Loucy (cell line): ENCODE data around the gene CCDC63.

Source experiments
- H2AFZ ChIP-seq: fragments of 200-600 bp; sonication (generic); 2 replicates; pipeline ENCODE4 v1.6.0; 2016; ENCODE audit warnings: antibody characterized with exemption, mild to moderate bottlenecking, low read length, moderate library complexity
- H3F3A ChIP-seq: fragments of 200-600 bp; 2 replicates; pipeline ENCODE4 v1.6.0; 2016; ENCODE audit warnings: antibody characterized with exemption, low read depth, mild to moderate bottlenecking
- H3K27me3 ChIP-seq: fragments of 200-600 bp; sonication (generic); 2 replicates; pipeline ENCODE4 v1.6.1; 2014; ENCODE audit warnings: low read length, mild to moderate bottlenecking; ENCODE audit not compliant: insufficient read depth, poor library complexity, severe bottlenecking
- H3K36me3 ChIP-seq: fragments of 200-600 bp; sonication (generic); 2 replicates; pipeline ENCODE4 v1.6.1; 2016; ENCODE audit warnings: low read length; ENCODE audit not compliant: insufficient read depth
- H3K4me1 ChIP-seq: fragments of 200-600 bp; sonication (generic); 2 replicates; pipeline ENCODE4 v1.5.1; 2014; ENCODE audit warnings: low read length, mild to moderate bottlenecking; ENCODE audit not compliant: insufficient read depth, poor library complexity, severe bottlenecking
- H3K4me2 ChIP-seq: fragments of 200-600 bp; sonication (generic); 2 replicates; pipeline ENCODE4 v1.6.0; 2014; ENCODE audit warnings: antibody characterized with exemption, low read length, low read depth, mild to moderate bottlenecking; ENCODE audit not compliant: poor library complexity, severe bottlenecking
- H3K4me3 ChIP-seq: fragments of 200-600 bp; sonication (generic); 2 replicates; pipeline ENCODE4 v1.5.1; 2014; ENCODE audit warnings: low read length, mild to moderate bottlenecking, mixed read lengths; ENCODE audit not compliant: poor library complexity, severe bottlenecking
- H3K79me2 ChIP-seq: fragments of 200-600 bp; sonication (generic); 2 replicates; pipeline ENCODE4 v1.6.1; 2014; ENCODE audit warnings: low read length; ENCODE audit not compliant: insufficient read depth
- H3K9ac ChIP-seq: fragments of 200-600 bp; sonication (generic); 2 replicates; pipeline ENCODE4 v1.6.0; 2014; ENCODE audit warnings: mild to moderate bottlenecking, low read depth, low read length, moderate library complexity; ENCODE audit not compliant: poor library complexity, severe bottlenecking
- H3K9me2 ChIP-seq: fragments of 200-600 bp; sonication (generic); replicated peaks from 2 replicates; pipeline ENCODE4 v1.6.1; 2016; ENCODE audit warnings: low read depth, low read length, mixed read lengths
- H3K9me3 ChIP-seq: fragments of 200-600 bp; sonication (generic); 2 replicates; pipeline ENCODE4 v1.6.1; 2014; ENCODE audit warnings: mild to moderate bottlenecking, antibody characterized with exemption, low read length, low read depth; ENCODE audit not compliant: insufficient read depth
- H4K20me1 ChIP-seq: fragments of 200-600 bp; sonication (generic); 2 replicates; pipeline ENCODE4 v1.6.0; 2014; ENCODE audit warnings: antibody characterized with exemption, low read length, mild to moderate bottlenecking; ENCODE audit not compliant: insufficient read depth, poor library complexity, severe bottlenecking
- CTCF ChIP-seq: fragments of 200-600 bp; sonication (generic); conservative IDR thresholded peaks from 2 replicates; pipeline ENCODE4 v1.5.1; 2014; ENCODE audit warnings: mild to moderate bottlenecking, antibody characterized with exemption, low read length
- EZH2phosphoT487 ChIP-seq: fragments of 200-600 bp; IDR thresholded peaks from 2 replicates; pipeline ENCODE4 v1.6.1; 2018; ENCODE audit warnings: antibody characterized with exemption, mild to moderate bottlenecking, moderate library complexity, borderline replicate concordance

The CCDC63 gene

DNA sequence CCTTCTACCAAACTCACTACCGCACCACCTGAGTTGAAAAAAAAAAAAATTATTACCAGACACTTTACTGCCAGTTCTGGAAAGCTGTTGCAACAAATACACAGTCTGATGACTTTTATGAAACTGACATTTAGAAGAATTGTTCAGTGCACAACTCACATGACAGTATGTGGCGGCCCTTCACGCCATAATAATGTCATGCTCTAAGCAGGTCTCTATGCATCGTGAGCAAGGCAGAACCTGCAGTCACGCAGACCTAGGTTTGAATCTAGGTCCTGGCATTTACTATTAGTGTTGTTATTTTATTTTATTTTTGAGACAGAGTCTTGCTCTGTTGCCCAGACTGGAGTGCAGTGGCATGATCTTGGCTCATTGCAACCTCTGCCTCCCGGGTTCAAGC is 65.5 kb downstream of the CCDC63 start:
- H3K9me2 ChIP-seq: no peaks in the 10 kb centered on the region
- TF ChIP-seq EZH2phosphoT487 (no peak), CTCF (no peak)
- no peaks in the 10 kb centered on the region for H3K9me3 ChIP-seq
- no peaks in the 10 kb centered on the region for H3K36me3 ChIP-seq
- no peaks in the 10 kb centered on the region for H3F3A ChIP-seq
- no peaks in the 10 kb centered on the region for H3K79me2 ChIP-seq
- no peaks in the 10 kb centered on the region for H3K27me3 ChIP-seq
- H4K20me1 ChIP-seq: no peaks in the 10 kb centered on the region
- no peaks in the 10 kb centered on the region for H3K4me1 ChIP-seq
- H3K4me3 ChIP-seq: no peak overlapping the region
- H3K9ac ChIP-seq: no peak overlapping the region
- H3K4me2 ChIP-seq: no peak overlapping the region
- no peak overlapping the region for H2AFZ ChIP-seq

DNA sequence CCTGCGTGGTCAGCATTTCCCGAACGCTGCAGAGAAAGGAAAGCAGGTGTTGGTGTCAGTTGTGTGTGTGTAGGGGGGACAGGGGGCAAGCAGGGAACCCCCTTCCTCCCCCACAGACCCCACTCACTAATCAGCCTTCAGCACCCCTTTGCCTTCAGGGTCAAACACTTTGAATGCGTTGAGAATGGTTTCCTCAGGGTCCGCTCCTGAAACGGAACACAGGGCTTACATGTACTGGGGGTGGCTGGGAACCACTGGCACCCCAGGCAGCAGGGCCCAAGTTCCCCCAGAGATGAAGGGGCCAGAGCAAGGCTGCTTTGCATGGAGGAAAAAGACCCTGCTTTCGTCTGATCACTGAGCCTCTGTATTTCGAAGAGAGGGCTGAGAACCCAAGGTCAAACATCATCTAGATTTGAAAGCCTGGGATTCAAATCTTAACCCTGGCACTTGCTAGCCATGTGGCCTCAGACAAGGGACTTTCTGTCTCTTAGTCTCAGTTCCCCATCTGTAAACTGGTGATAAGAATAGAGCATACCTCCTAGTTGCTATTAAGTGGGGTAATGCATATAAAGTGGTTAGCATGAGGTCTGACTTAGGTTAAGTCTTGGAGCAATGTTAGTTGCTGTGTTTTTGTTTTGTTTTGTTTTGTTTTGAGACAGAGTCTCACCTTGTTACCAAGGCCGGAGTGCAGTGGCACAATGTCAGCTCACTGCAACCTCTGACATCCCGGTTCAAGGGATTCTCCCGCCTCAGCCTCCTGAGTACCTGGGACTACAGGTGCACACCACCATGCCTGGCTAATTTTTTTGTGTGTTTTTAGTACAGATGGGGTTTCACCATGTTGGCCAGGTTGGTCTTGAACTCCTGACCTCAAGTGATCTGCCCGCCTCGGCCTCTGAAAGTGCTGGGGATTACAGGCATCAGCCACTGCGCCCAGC is 66.6 kb downstream of the CCDC63 start:
- Histone ChIP-seq H2AFZ (no peak overlapping the region), H3K9ac (no peak overlapping the region), H3K27me3 (no peaks in the 10 kb centered on the region), H3K4me2 (no peak overlapping the region), H3F3A (no peaks in the 10 kb centered on the region), H3K4me3 (no peak overlapping the region), H3K79me2 (no peaks in the 10 kb centered on the region), H3K36me3 (no peaks in the 10 kb centered on the region), H3K9me2 (no peaks in the 10 kb centered on the region), H3K9me3 (no peaks in the 10 kb centered on the region), H4K20me1 (no peaks in the 10 kb centered on the region), H3K4me1 (no peaks in the 10 kb centered on the region)
- no peak for TF ChIP-seq CTCF
- TF ChIP-seq EZH2phosphoT487: no peak

DNA sequence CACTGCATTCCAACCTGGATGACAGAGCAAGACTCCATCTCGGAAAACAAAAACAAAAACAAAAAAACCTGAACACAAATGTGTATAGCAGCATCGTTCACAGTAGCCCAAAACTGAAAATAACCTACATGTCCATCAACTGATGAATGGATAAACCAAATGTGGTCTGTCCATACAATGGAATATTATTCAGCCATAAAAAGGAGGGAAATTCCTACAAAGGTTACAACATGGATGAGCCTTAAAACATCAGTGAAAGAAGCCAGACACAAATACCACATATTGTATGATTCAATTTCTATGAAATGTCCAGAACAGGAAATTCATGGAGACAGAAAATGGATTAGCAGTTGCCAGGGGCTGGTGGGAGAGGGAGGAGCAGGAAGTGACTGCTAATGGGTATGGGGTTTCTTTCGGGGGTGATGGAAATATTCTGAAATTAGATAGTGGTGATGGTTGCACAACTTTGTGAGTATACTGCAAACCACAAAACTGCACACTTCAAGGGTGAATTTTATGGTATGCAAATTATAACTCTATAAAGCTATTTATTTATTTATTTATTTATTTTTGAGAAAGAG is 69.6 kb downstream of the CCDC63 start:
- TF ChIP-seq CTCF (no peak), EZH2phosphoT487 (no peak)
- Histone ChIP-seq H4K20me1 (no peaks in the 10 kb centered on the region), H3K27me3 (no peaks in the 10 kb centered on the region), H3K4me2 (no peak overlapping the region), H3K4me3 (no peak overlapping the region), H3F3A (no peaks in the 10 kb centered on the region), H2AFZ (no peak overlapping the region), H3K36me3 (no peaks in the 10 kb centered on the region), H3K9me2 (no peaks in the 10 kb centered on the region), H3K9ac (no peak overlapping the region), H3K9me3 (no peaks in the 10 kb centered on the region), H3K4me1 (no peaks in the 10 kb centered on the region), H3K79me2 (no peaks in the 10 kb centered on the region)
